GM18861 (cell line): Measurements from ENCODE around the gene GATD1.

Source experiments
- ATAC-seq: cut with Tn5 transposase; IDR thresholded peaks from one replicate; pipeline ENCODE4 v1.9.1; 2021; ENCODE audit not compliant: unreplicated experiment

GATD1 gene

DNA sequence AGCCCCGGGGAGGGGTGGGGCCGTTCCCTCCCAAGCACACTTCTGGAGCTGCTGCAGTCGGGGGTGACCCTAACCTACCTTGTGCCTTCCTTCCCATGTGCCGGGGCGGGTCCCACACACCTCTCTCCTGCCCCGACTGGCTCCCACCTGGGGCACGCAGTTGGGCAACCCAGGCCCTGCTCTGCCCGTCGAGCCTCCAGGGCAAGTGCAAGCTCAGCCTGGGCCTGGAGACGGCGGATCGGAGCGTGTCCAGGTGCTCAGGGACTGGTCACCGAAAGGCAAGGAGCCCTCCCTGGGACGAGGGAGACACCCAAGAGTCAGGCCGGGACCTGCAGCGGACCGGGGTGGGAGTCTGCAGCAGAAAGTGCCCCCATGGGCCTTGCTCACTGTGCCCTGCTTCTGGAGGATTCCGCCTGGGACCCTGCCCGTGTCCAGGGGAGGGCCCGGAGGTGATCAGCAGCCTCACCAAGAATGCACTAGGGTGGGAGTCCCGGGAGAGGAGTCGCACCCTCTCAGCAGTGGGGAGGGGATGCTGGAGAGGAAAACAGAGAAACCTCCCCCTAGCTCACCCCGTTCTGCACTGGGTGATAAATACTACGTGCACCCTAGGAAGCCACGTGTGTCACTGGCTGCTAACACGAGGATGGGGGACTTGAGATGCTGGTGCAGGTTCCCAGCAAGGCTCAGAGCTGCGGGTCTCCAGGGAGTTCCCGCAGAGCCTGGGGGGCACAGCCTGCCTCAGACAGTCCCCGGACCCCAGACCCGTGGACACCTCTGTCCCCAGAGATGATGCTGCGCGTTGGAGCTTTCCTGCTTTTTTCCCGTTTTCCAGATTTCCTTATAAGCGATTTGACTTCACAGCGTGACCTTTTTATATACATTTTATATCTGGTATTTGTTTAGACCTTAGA is 5.2 kb upstream of the GATD1 start:
- ATAC-seq, result no peak

DNA sequence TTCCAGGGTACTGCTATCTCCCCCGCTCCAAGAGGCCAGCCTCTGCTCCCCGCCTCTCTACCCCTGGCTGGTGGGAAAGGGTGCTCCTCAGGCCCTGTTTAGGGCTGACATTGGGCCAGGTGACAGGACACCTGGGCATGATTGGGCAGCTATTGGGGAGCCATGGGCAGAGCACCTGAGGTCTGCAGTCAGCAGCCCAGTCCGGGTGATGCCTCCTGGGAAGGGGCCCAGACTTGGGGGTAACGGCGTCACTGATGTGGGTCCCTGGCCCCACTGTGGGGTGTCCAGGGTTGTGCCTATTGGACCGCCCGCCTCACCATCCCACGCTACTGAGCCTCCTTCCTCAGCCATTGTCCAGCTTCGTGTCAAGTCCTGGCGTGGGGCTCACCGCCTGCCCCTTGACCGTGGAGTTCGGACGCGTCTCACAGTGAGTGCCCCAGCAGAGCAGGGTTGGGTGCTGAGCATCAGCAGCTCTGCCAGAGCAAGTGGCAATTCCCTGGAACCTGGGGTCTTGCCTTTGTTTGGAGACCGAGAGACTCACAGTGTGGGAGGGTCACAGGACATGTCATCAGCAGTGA is 2.8 kb upstream of the GATD1 start:
- ATAC-seq, result no peak

DNA sequence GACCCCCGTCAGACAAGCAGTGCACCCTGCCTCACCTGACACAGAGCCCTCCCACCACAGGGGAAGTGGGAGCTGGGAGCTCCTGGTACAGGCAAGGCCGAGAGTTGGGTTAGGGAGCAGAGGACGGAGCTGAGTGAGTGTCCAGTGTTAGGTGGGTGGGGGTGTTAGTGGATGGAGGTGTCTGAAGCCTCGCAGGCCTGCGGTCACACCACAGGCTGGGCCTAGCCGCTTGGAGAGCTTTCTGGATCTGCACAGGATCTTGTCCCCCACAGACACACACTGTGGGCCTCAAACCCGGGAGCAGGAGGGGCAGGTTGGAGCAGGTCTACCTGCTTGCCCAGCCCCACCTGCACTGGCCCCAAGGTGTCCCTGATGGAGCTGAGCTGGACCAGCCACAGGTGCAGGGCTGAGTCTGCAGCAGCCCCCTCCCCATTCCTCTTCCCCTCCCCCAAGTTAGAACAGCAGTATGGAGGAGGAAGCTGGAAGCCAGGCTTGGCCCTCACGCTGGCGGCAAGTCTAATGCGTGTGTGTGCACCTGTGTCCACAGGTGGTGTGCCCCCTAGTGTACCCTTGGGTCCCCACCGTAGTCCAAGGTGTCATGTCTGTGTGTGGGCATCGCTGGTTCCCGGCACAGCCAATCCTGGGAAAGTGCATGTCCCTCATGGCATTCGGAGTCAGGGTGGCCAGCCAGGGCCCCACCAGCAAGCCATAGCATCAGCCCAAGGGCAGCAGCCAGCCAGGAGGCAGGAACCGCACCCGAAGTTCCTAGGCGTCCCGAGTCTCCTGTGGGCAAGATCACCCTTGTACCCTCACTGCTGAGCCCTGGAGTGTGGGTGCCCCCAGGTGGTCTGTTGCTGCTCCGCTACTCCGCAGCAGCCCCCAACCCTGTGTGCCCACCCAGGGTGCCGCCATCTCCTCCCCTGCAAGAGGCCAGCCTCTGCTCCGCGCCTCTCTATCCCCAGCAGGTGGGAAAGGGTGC is 2.0 kb upstream of the GATD1 start:
- no peak for ATAC-seq

DNA sequence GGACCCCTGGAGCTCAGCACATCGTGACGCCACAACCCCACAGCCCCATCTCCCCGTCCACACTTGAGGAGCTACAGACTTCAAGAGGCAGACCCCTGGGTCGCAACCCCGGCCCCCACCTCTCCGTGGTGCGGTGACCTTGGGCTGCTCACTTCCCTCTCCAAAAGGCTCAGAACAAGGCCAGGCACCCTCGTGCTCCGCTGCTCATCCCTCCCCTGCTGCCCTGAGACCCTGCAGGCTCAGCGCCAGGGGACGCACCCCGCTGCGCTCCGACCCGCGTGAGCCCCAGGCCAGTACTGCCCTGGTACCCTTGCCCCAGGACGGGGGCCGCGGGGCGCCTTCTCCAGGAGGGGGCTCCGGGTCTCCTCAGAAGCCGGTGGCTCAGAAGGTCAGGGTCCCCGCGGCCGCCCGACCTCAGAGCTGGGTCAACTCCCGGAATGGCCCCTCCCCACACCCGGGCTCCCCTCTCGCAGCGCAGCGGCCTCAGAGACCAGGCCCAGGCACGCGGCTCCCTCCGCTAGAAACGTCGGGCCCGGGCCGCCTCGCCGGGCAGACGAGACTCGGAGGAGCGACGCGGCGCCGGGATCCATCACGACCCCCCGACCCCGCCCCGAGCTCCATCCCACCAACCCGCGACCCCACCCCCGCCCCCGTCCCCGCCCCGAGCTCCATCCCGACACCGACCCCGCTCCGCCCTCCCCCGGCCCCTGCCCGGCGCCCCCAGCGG is 563 bp downstream of the GATD1 start:
- no peak for ATAC-seq

DNA sequence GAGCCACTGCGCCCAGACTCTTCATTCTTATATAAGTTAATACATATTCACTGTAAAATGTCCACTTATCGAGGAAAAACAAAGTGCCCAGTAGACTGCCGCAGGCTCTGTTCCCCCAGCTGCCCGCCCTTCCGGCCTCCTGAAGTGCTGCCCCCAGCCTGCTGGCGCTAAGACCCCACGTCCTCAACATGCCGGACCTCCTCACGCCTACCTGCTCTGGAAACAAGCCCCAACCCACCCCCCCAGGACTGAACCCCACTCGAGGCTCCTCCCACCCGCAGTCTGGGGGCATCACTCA is 1.1 kb downstream of the GATD1 start:
- no peak for ATAC-seq

DNA sequence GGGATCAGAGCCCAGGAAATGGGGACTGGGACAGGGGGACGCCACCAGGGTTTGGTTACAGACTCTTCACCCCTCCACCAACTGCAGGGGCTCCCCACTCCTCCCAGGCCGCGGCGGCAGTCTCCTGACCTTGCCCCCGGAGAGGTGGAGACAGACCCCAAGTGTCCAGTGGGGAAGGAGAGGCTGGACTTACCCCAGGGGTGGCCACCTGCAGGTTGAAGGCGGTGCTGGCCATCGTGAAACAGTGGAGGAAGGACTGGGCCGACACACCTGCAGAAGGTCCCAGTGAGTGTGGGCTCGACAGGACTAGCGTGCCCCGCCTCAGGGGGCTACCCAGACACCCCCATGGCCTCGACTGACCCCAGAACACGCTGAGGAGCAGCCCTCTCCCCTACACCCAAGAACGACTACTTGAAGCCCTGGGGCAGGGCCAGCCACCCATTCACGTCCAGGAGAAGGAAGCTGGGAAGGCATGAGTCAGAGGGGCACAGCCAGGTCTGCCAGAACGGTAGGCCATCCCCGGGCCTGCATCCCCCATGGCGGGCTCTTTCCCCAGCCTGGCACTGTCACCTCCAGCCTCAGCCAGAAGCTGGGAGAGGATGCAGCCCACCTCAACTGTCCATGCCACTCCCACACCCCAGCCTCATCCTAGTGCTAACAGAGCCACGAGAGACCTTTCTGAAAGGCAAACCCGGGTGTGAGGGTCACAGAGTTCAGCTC is 2.3 kb downstream of the GATD1 start:
- ATAC-seq, result no peak

DNA sequence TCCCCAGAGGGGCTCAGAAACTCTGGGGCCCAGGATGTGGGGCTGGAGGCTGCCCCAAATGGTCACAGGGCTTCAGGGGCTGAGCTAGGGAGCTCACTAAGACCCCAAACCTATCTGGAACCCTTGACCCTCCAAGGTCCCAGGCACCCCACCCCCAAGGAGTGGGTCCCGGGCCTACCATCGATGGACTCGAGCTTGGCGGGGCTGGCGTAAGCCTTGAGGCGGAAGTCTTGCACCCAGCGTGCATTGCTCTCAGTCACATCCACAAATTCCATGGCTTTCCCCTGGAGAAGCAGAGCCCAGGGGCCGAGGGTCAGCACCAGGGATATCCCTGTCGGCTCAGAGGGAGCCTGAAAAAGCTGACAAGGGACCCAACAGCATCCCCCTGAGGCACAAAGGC is 3.5 kb downstream of the GATD1 start:
- no peak for ATAC-seq

DNA sequence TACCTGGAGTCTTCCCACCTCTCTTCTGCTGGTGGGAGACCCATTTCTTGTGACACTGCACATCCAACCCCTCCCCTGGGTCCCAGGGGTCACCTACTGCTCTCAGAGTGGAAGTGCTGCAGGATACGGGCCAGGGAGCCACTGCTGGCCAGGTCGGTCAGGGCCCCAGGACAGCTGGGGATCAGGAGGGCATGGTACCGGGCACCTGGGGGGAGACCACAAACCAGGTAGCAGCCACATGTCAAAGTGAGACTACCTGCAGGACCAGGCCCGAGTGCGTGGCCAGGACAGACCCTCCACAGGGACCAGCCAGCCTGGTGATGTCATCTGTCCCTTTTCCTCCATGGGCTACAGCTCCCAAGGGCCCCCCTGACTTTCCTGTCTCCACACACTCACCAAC is 3.9 kb downstream of the GATD1 start:
- no peak for ATAC-seq

DNA sequence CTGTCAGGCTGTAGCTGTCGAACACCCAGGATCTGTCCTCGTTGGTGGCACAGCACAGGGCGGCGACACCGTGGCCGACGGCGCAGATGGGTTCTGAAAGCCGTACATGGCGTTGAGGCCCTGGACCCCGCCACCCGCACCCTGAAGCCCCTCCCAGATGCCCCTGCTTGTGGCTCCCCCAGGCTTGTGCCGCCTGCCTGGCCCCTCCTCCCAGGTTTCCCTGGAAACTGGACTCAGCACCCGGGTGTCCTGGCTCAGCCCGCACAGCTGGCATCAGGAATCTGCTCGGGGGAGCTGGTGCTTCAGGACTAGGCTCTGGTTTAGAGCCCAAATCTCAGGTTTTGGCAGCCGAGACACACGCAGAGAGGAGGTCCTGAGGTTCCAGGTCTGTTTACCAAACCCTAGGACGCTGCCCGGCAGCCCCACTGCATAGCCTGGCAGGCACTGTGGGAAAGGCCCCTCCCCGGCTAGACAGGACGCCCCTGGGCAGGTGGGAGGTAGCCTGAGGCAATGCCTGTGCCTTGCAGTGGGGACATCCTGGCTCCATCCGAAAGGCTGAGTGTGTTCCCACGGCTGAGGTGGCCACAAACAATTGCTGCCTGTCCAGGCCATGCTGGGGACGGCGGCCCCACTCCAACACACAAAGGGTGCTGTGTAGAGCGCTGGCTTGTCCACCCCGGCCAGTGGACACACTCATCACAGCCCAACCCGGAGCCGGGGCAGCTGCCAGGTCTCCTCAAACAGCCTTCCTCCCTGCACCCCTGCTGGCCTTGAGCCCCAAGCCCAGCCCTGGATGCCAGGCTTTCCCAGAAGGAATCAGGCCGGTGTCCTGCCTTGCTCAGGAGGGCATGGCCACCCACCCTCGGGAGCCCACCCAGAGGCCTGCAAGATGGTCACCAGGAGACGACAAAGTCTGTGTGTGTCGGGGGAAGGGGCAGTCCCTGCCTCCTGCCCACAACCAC is 4.6 kb downstream of the GATD1 start:
- no peak for ATAC-seq

DNA sequence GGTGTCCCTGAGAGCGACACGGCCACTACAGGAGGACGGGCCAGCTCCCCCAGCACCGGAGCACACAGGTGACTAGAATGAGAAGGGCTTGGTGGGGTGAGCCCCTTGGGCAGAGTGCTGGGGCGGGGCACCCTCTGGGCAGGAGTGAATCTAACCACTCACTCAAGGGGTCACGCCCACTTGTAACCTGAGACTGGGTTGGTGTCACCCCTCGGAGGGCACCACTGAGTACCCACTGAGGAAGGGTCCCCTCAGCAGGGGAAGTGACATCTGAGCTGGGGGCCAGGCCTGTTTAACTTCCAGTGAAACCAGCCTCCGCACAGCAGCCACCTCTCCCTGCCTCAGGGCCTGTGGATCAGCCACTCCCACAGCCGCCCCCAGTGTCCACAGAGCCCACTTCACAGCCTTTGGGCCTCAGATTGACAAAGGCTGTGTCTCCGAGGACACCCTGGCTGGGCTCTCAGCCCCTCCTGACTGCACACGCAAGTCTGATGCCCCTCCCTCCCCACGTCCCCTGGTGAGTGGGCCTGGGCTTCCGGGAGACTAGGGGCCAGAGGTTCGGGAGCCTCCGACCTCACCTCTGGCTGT is 5.6 kb downstream of the GATD1 start:
- no peak for ATAC-seq

DNA sequence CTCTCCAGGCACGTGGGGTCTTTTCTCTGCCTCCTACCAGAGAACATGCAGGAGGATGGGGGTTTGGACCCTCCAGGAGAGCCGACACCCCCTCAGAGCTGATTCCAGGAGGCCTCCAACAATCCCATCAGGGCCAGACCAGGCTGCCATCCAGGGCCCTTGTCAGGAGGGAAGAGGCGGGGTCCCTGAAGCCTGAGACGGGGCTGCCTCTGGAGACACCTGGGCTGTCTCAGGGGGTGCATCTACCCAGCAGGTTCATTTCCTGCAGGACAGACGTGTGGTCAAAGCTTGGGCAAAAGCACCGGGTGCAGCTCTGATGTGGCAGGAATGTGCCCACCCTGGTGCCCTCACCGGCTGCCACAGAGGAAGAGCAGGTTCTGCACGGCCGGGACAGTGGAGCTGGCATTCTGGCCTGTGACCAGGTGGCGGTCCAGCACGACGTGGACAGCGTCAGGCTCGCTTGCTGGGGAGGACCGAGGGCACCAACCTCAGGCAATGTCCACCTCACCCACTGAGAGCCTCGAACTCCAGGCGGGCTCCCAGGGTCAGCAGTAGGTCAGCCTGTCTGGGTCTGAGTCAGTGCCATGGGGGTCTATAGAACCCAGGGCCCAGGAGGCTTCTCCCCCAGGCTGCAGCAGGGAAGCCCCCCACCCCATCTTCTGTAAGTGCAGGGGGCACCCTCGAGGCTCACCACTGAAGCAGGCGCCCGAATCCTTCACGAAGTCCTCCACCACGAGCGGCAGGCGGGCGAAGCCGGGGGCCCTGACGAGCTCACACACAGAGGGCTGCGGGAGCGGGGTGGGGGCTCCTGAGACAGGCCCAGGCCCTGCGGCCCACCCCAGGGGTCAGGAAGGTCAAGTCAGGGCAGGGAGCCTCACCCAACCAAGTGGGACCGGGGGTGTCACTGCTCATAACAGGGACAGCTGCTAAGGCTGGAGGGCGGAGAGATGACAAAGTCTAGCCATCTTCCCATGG is 6.4 kb downstream of the GATD1 start:
- no peak for ATAC-seq

DNA sequence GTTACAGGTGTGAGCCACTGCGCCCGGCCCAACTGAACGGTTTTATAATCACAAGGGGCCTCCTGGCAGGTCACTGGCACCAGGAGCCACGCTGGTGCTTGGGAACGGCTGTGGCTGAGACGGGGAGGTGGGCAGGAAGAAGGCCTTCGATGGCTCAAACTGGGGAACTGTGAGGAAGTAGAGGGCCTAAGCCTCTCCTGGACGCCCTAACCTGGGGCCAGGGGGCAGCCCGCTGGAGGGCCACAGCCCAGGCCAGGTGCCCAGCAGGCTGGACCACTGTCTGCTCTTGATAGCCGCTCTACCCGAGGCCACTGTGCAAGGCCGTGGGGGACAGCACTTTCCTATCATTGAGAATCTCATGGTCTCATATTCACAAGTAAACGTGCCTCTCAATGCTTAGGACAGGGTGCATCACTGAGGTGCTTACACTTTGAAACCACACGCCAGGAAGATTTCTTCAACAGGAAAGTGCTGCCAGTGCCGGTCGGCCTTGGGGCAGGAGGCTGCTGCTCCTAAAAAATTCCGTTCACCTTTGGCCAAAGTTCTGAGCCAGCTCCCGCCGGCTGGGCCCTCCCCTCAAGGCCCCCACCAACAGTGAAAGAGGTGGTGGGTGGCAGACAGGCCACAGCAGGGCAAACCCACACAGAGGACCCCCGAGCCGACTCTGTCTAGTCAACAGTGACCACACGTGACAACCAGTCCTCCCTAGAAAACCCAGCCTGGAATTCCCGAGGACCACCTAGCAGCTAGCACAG is 7.2 kb downstream of the GATD1 start:
- no peak for ATAC-seq

DNA sequence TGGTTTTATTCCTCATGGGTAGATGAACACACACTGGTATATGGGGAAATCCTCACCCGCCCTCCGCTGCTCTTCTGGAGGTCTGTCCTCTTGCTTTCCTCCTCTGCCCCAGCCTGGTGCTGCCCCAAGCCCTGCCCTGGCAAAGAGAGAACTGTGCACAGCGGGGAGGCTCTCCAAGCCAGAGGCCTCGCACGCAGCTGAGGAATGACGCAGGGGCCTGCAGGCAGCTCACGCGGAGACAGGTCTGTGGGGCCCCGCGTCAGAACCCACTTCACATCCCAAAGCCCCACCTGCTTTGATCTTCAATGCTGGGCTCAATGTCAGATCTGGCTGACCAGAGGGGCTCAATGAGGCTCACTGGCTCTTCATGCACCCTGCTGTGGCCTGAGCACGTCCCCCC is 10.0 kb downstream of the GATD1 start:
- ATAC-seq, result no peak

DNA sequence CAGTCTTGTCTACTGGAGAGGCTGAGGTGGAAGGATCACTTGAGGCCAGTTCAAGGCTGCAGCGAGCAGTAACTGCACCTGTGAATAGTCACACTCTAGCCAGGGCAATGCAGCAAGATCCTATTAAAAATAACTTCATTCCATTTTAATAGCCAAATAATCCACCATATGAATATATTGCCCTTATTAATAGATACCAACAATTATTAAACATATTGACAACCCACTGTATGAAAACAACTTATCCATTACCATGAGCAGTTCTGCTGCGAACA is 10.4 kb downstream of the GATD1 start:
- ATAC-seq, result no peak

DNA sequence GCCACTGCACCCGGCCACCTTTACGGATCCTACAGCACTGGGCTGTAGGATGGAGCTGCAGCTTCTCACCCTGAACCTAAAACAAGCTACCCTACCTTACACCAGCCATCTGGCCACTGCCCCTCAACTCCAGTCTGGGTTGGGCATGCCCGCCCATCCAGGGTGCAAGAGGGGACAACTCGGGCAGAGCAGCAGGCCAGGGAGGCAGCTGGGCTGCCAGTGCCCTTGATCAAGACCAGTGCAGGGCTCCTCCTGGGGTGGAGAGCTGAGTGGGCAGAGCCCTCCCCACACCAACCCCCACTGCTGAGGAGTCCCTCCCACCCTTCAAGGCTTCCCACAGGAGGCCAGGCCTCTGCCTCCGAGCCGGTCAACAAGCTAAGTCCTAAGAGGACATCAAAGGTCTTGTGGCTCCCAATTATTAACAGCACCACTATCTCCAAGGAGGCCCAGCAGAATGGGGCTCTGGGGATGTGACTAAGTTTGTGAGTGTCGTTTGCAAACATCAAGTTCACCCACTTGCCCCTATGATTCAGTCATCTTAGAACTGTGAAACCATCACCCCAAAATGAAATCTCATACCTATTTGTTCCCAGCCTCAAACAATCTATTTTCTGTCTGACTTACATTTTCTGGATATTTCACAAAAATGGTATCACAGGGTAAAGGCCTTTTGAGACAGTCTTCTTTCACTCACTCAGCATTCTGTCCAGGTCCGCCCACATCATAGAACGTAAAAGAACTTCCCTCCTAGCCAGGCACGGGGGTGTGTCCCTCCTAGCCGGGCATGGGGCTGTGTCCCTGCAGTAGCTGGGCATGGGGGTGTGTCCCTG is 11.0 kb downstream of the GATD1 start:
- no peak for ATAC-seq

DNA sequence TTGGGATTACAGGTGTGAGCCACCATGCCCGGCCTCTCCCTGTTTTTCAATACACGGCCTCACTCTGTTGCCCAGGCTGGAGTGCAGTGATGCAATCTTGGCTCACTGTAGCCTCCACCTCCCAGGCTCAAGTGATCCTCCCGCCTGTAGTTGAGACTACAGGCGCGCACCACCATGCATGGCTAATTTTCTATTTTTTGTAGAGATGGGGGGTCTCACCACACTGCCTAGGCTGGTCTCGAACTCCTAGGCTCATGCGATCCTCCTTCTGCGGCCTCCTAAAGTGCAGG is 11.5 kb downstream of the GATD1 start:
- ATAC-seq, result no peak
